ENCODE measurements around the gene TMC5.
A peak's percentile ranks its signal among the peaks of the same experiment; 100 is the strongest.
"Not testable (repeated sequence)": the region's sequence is repeated elsewhere in the genome, so short reads cannot be mapped to it uniquely, and the experiment has no call there.

TMC5 gene, protein sequence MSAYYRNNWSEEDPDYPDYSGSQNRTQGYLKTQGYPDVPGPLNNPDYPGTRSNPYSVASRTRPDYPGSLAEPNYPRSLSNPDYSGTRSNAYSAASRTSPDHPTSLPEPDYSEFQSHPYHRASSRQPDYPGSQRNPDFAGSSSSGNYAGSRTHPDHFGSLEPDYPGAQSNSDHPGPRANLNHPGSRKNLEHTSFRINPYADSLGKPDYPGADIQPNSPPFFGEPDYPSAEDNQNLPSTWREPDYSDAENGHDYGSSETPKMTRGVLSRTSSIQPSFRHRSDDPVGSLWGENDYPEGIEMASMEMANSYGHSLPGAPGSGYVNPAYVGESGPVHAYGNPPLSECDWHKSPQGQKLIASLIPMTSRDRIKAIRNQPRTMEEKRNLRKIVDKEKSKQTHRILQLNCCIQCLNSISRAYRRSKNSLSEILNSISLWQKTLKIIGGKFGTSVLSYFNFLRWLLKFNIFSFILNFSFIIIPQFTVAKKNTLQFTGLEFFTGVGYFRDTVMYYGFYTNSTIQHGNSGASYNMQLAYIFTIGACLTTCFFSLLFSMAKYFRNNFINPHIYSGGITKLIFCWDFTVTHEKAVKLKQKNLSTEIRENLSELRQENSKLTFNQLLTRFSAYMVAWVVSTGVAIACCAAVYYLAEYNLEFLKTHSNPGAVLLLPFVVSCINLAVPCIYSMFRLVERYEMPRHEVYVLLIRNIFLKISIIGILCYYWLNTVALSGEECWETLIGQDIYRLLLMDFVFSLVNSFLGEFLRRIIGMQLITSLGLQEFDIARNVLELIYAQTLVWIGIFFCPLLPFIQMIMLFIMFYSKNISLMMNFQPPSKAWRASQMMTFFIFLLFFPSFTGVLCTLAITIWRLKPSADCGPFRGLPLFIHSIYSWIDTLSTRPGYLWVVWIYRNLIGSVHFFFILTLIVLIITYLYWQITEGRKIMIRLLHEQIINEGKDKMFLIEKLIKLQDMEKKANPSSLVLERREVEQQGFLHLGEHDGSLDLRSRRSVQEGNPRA

DNA sequence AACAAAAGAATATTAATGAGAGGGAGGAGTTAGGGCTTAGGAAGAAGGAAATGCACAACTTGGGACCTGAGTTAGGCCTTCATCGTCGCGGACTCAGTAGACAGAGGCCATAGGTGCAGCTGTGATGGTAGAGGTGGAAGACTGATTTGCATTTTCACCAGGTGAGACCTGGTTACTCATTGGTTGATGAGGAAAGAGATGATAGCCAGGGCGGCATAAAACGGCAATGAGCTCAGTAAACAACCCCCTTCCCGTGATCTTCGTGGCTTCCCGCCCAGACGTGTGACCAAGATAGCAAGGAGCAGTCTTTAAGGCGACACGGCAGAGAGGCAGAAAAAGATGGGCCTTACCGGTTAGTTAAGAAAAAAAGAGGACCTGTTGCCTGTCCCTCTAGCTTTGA, at the start of gene TMC5:
Gene TMC5, plus strand, starts transcription at position 244 of the 400 bp plus-strand sequence. CDS start 22,156 bp downstream, outside the sequence.
- DNase-seq (ENCODE audit: low read depth) = no peak
- TF ChIP-seq, protein P1, sequence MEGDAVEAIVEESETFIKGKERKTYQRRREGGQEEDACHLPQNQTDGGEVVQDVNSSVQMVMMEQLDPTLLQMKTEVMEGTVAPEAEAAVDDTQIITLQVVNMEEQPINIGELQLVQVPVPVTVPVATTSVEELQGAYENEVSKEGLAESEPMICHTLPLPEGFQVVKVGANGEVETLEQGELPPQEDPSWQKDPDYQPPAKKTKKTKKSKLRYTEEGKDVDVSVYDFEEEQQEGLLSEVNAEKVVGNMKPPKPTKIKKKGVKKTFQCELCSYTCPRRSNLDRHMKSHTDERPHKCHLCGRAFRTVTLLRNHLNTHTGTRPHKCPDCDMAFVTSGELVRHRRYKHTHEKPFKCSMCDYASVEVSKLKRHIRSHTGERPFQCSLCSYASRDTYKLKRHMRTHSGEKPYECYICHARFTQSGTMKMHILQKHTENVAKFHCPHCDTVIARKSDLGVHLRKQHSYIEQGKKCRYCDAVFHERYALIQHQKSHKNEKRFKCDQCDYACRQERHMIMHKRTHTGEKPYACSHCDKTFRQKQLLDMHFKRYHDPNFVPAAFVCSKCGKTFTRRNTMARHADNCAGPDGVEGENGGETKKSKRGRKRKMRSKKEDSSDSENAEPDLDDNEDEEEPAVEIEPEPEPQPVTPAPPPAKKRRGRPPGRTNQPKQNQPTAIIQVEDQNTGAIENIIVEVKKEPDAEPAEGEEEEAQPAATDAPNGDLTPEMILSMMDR (IDR thresholded peaks at IDR 0.05; ENCODE audit: control insufficient read depth, extremely low read depth, insufficient read depth) = no peak
- H3K4me3 ChIP-seq (ENCODE audit: low read depth, low read length) = no peak within 1 kb of the TSS

DNA sequence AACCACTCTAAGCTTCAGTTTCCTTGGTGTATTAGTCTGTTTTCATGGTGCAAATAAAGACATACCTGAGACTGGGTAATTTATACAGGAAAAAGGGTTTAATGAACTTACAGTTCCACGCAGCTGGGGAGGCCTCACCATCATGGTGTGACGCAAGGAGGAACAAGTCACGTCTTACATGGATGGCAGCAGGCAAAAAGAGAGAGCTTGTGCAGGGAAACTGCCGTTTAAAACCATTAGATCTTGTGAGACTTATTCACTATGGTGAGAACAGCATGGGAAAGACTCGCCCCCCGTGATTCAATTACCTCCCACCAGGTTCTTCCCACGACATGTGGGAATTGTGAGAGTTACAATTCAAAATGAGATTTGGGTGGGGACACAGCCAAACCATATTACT, 45.1 kb upstream of the TMC5 start:
- H3K4me3 ChIP-seq (ENCODE audit: low read depth, low read length) = not testable (repeated sequence)

DNA sequence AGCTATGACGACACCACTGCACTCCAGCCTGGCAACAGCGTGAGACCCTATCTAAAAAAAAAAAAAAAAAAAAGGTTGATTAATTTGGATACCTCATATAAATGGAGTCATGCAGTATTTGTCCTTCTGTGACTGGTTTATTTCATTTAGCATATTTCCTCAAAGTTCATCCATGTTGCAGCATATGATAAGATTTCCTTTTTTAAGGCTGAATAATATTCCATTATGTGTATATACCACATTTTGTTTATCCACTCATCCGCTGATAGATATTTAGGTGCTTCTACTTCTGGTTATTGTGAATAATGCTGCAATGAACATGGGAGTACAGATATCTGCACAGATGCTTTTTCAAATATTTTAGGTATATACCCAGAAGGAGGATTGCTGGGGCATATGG, 43.3 kb upstream of the TMC5 start:
- H3K4me3 ChIP-seq (ENCODE audit: low read depth, low read length) = no peak overlapping the region
- TF ChIP-seq, protein P1 (IDR thresholded peaks at IDR 0.05; ENCODE audit: control insufficient read depth, extremely low read depth, insufficient read depth) = no peak
- no peak for DNase-seq (ENCODE audit: low read depth)

More for the DNA sequence above, 45.1 kb upstream of the TMC5 start:
- DNase-seq (ENCODE audit: low read depth) = not testable (repeated sequence)

DNA sequence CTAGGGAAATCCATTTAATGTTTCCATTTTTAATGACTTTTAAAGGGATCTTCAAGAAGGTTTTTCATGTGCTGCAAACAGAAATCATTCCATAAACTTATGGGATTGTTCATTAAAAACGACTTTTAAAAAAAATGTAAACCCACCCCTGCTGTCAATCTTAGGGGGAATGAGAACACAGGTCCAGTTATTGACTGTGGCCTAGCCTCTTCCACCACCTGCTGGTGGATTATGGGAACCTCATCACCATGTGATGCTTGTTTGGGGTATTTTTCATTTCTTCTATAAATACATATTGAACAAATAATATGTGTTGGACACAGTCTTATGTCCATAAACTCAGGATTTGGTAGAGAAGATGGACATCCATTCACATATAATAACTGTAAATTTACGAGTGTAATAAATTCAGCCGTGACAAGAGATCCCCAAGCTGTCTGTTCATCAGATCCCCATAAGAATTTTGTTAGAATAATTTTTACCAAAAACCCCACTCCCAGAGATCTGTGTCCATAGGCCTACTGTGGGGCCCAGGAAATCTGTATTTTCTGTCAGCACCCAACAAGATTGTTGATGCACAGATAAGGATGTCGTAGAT, 42.0 kb upstream of the TMC5 start:
- H3K4me3 ChIP-seq (ENCODE audit: low read depth, low read length) = no peak overlapping the region
- no peak for DNase-seq (ENCODE audit: low read depth)
- TF ChIP-seq, protein P1 (IDR thresholded peaks at IDR 0.05; ENCODE audit: control insufficient read depth, extremely low read depth, insufficient read depth) = peak; percentile 80

DNA sequence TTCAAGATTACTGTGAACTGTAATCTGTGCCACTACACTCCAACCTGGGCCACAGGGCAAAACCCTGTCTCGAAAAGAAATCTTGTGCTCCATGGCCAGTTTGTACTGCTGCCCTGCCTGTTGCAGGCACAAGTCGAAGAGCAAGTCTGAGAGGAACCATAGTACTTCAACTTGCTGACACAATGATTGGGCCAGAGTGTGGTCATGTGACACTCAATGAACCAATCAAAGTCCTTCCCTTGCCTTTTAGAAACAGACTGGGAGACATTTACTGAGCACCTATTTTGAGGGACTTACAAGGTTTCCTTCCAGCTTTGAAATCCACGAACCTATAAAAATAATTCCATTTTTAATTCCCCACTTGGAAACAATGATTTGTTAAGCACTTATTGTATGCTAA, 39.8 kb upstream of the TMC5 start:
- no peak overlapping the region for H3K4me3 ChIP-seq (ENCODE audit: low read depth, low read length)
- no peak for DNase-seq (ENCODE audit: low read depth)
- TF ChIP-seq, protein P1 (IDR thresholded peaks at IDR 0.05; ENCODE audit: control insufficient read depth, extremely low read depth, insufficient read depth) = no peak

DNA sequence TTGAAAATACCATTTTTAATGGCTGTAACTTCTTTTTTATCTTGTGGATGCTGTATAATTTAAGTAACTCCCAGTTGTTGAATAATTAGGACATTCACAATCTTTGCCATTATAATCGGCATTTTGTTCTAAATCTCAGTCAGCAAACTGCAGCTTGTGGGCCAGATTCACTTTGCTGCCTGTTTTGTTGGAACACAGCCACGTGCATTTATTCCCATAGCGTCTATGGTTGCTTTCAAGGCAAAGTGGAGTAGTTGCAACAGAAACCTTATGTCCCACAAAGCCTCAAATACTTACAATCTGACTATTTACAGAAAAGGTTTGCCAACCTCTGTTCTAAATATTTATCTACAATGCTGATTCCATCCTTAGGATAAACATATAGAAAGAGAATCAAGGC, 39.2 kb upstream of the TMC5 start:
- H3K4me3 ChIP-seq (ENCODE audit: low read depth, low read length) = no peak overlapping the region
- DNase-seq (ENCODE audit: low read depth) = no peak
- TF ChIP-seq, protein P1 (IDR thresholded peaks at IDR 0.05; ENCODE audit: control insufficient read depth, extremely low read depth, insufficient read depth) = no peak

DNA sequence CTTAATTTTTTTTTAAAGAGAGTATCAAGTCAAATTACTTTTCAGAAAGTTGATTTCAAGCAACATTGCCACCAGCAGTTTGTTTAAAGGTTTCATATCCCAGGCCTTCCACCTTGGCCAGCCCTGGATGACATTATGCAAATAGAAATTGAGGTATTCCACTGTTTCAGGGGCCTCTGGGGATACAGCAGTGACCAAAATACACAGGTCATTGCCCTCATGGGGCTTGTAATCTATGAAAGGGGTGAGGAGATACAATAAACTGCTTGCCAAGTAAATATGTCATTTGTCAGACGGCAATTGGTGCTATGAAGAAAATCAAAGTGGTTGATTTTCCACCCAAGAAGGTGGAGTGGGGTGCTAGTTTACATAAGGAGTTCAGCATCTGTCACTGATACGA, 37.8 kb upstream of the TMC5 start:
- TF ChIP-seq, protein P1 (IDR thresholded peaks at IDR 0.05; ENCODE audit: control insufficient read depth, extremely low read depth, insufficient read depth) = no peak
- no peak overlapping the region for H3K4me3 ChIP-seq (ENCODE audit: low read depth, low read length)
- DNase-seq (ENCODE audit: low read depth) = no peak
